ENCODE data around the gene SLC25A45. TPM values are rescaled to one million over a fixed set of nuclear protein-coding genes. Genes with fewer than 3 reads are reported as not detected.

The SLC25A45 gene
- polyA plus RNA-seq, 2 of the 4 experiments (the other 2 are of a cell fraction) = 3.1 to 8.1 TPM

DNA sequence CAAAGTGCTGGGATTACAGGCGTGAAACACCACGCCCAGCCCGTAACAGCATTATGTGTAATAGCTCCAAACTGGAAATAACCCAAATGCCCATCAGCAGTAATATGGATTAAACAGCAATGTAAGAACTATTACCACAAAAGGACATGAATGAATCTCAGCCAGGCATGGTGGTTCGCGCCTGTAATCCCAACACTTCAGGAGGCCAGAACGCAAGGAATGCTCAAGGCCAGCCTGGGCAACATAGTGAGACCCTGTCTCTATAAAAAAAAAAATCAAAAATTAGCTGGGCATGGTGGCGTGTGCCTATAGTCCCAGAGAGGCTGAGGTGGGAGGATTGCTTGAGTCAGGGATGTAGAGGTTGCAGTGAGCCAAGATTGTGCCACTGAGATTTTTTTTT, 51.9 kb downstream of the SLC25A45 start (continued):
- TF ChIP-seq, protein P1, sequence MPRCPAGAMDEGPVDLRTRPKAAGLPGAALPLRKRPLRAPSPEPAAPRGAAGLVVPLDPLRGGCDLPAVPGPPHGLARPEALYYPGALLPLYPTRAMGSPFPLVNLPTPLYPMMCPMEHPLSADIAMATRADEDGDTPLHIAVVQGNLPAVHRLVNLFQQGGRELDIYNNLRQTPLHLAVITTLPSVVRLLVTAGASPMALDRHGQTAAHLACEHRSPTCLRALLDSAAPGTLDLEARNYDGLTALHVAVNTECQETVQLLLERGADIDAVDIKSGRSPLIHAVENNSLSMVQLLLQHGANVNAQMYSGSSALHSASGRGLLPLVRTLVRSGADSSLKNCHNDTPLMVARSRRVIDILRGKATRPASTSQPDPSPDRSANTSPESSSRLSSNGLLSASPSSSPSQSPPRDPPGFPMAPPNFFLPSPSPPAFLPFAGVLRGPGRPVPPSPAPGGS (IDR thresholded peaks at IDR 0.05) = no peak
- no peak for TF ChIP-seq PBX3 (IDR thresholded peaks at IDR 0.05)
- TF ChIP-seq NFE2L2 (conservative IDR thresholded peaks at IDR 0.05; ENCODE audit: low read length) = no peak
- TF ChIP-seq POLR2AphosphoS2 (conservative IDR thresholded peaks at IDR 0.05; ENCODE audit: low read length) = no peak
- no peak for TF ChIP-seq RAD21 (conservative IDR thresholded peaks at IDR 0.05 in 1 of 2, IDR thresholded peaks at IDR 0.05 in 1 of 2)
- no peak for TF ChIP-seq E2F6 (IDR thresholded peaks at IDR 0.05; ENCODE audit: borderline replicate concordance, low read depth)
- no peak for TF ChIP-seq KDM1A (IDR thresholded peaks at IDR 0.05; ENCODE audit: low read depth)
- TF ChIP-seq JUN (IDR thresholded peaks at IDR 0.05) = no peak
- TF ChIP-seq, protein P2, sequence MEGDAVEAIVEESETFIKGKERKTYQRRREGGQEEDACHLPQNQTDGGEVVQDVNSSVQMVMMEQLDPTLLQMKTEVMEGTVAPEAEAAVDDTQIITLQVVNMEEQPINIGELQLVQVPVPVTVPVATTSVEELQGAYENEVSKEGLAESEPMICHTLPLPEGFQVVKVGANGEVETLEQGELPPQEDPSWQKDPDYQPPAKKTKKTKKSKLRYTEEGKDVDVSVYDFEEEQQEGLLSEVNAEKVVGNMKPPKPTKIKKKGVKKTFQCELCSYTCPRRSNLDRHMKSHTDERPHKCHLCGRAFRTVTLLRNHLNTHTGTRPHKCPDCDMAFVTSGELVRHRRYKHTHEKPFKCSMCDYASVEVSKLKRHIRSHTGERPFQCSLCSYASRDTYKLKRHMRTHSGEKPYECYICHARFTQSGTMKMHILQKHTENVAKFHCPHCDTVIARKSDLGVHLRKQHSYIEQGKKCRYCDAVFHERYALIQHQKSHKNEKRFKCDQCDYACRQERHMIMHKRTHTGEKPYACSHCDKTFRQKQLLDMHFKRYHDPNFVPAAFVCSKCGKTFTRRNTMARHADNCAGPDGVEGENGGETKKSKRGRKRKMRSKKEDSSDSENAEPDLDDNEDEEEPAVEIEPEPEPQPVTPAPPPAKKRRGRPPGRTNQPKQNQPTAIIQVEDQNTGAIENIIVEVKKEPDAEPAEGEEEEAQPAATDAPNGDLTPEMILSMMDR (IDR thresholded peaks at IDR 0.05) = no peak

DNA sequence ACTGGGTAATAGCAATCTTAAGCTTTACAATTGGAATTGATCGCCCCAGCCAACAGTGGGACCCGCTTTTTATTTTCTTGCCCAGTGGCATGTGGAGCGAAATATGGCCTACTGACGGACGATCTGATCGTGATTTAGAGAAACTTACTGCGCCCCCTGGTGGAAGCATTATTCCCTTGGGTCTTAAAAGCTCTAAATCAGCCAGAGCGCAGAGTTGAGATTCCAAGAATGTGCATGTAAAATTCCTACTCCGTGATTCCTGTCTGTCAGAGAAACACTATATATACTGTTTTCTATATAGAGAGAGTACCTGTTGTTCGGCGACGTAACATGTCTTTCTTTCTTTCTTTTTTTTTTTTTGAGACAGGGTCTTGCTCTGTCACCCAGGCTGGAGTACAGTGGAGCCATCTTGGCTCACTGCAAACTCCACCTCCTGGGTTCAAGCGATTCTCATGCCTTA, 52.5 kb downstream of the SLC25A45 start:
- TF ChIP-seq FOXS1 (CRISPR knock-in tag; IDR thresholded peaks at IDR 0.05) (no peak), MAFK (IDR thresholded peaks at IDR 0.05; ENCODE audit: partially characterized antibody) (no peak), KDM1A (IDR thresholded peaks at IDR 0.05; ENCODE audit: low read depth) (no peak), FOSL2 (IDR thresholded peaks at IDR 0.05) (no peak), FOSL2 (CRISPR knock-in tag; IDR thresholded peaks at IDR 0.05) (no peak), SMC3 (IDR thresholded peaks at IDR 0.05) (peak; percentile 86), EP300 (IDR thresholded peaks at IDR 0.05) (no peak), RAD21 (conservative IDR thresholded peaks at IDR 0.05 in 1 of 2, IDR thresholded peaks at IDR 0.05 in 1 of 2) (peak; percentile 68 to 69)
- TF ChIP-seq, protein P2 (IDR thresholded peaks at IDR 0.05) = peak; percentile 85
- TF ChIP-seq, protein P3, sequence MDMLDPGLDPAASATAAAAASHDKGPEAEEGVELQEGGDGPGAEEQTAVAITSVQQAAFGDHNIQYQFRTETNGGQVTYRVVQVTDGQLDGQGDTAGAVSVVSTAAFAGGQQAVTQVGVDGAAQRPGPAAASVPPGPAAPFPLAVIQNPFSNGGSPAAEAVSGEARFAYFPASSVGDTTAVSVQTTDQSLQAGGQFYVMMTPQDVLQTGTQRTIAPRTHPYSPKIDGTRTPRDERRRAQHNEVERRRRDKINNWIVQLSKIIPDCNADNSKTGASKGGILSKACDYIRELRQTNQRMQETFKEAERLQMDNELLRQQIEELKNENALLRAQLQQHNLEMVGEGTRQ (IDR thresholded peaks at IDR 0.05) = no peak
- H3K9me3 ChIP-seq = no peaks in the 10 kb centered on the region
- peak overlapping the region; percentile 23 to 53; a peak in 4 of 6 replicates for H3K27ac ChIP-seq
- POLR2A ChIA-PET = interaction anchor here (0.5 to 4.9 kb wide), 9 partner anchors 13 to 558 kb away, joined by 3 to 45 read pairs (median 4); partner anchors contain the start of genes FIBP and POLA2
- ATAC-seq = peak; percentile 68 to 81
- peak overlapping the region; percentile 45 for H3K4me2 ChIP-seq
- peaks cover 9% of the 10 kb centered on the region for H3K4me1 ChIP-seq
- peak; percentile 76 to 93 for DNase-seq (ENCODE audit: low read depth in 1 of 2, low spot score in 1 of 2)
- no peak for FAIRE-seq
- 7% methylated on average over 13 of the region's 13 CpGs for WGBS (ENCODE audit: missing lambda C conversion rate)
- CTCF ChIA-PET = interaction anchor here (0.7 to 78.3 kb wide), 43 partner anchors 8 to 285 kb away, joined by 3 to 3090 read pairs (median 4); partner anchors contain the start of genes CDC42EP2, FAM89B, POLA2 and SPDYC
- H3K4me3 ChIP-seq = no peak overlapping the region

Data from A549 (cell line).